PC-3 (cell line): ENCODE results near the gene NPAS2. TPM values are rescaled to one million over a fixed set of nuclear protein-coding genes. Genes with fewer than 3 reads are reported as not detected.

ENCODE experiments used
- ATAC-seq: fragments of 200-7000 bp; cut with Tn5 transposase; 2 replicates; pipeline ENCODE4 v1.9.1; 2020; ENCODE audit warnings: mild to moderate bottlenecking, moderate library complexity
- BruUV-seq: library from RNA; stranded (reverse); fragments of 400-500 nt; replicated peaks from 2 replicates; lab custom pipeline; 2021; lab: Mats Ljungman, UMichigan
- CTCF ChIA-PET: fragments of 300-600 bp; sonication (Branson Sonifier 250); formaldehyde crosslinking; loops from one replicate; lab custom pipeline; 2022; ENCODE audit warnings: antibody characterized with exemption; lab: Charles Lee
- POLR2A ChIA-PET: fragments of 300-600 bp; sonication (Branson Sonifier 250); formaldehyde crosslinking; loops from one replicate; lab custom pipeline; 2022; ENCODE audit warnings: antibody characterized with exemption; ENCODE audit not compliant: unreplicated experiment; lab: Charles Lee
- DNase-seq: peaks from one replicate; pipeline ENCODE4 v3.0.0-alpha.2; 2015
- H2AFZ ChIP-seq: fragments of 300-600 bp; sonication (generic); 2 replicates; pipeline ENCODE4 v1.6.0; 2016; ENCODE audit warnings: antibody characterized with exemption, low read length
- H3F3A ChIP-seq: fragments of 300-600 bp; sonication (generic); one replicate; pipeline ENCODE4 v1.6.0; 2017; ENCODE audit warnings: antibody characterized with exemption, low read length, control low read depth, mild to moderate bottlenecking; ENCODE audit not compliant: unreplicated experiment
- H3K27ac ChIP-seq: fragments of 300-600 bp; sonication (generic); 2 replicates; pipeline ENCODE4 v1.5.1; 2016; ENCODE audit warnings: mild to moderate bottlenecking, low read length
- H3K27me3 ChIP-seq: fragments of 300-600 bp; sonication (generic); 2 replicates; pipeline ENCODE4 v1.6.1; 2016; ENCODE audit warnings: low read length, mixed read lengths
- H3K36me3 ChIP-seq: fragments of 300-600 bp; sonication (generic); 2 replicates; pipeline ENCODE4 v1.6.1; 2016; ENCODE audit warnings: low read depth, mixed run types, low read length, mixed read lengths
- H3K4me1 ChIP-seq: fragments of 300-600 bp; sonication (generic); 2 replicates; pipeline ENCODE4 v1.5.1; 2016; ENCODE audit warnings: low read length; ENCODE audit not compliant: insufficient read depth
- H3K4me2 ChIP-seq: fragments of 300-600 bp; sonication (generic); 2 replicates; pipeline ENCODE4 v1.6.0; 2016; ENCODE audit warnings: low read length
- H3K4me3 ChIP-seq: fragments of 300-600 bp; sonication (generic); 2 replicates; pipeline ENCODE4 v1.5.1; 2016; ENCODE audit warnings: mild to moderate bottlenecking, low read length, mixed read lengths
- H3K79me2 ChIP-seq: fragments of 300-600 bp; sonication (generic); 2 replicates; pipeline ENCODE4 v1.6.1; 2017; ENCODE audit warnings: low read length, mixed read lengths
- H3K9ac ChIP-seq: fragments of 300-600 bp; sonication (generic); 2 replicates; pipeline ENCODE4 v1.6.0; 2016; ENCODE audit warnings: mild to moderate bottlenecking, low read length
- H3K9me2 ChIP-seq: fragments of 300-600 bp; sonication (generic); replicated peaks from 2 replicates; pipeline ENCODE4 v1.6.1; 2016; ENCODE audit warnings: mixed run types, low read length, mixed read lengths
- H3K9me3 ChIP-seq: fragments of 300-600 bp; sonication (generic); 2 replicates; pipeline ENCODE4 v1.6.1; 2016; ENCODE audit warnings: low read length, mixed read lengths
- H4K20me1 ChIP-seq: fragments of 300-600 bp; sonication (generic); 2 replicates; pipeline ENCODE4 v1.6.1; 2016; ENCODE audit warnings: low read length, mixed read lengths
- CTCF ChIP-seq: fragments of 300-600 bp; sonication (generic); conservative IDR thresholded peaks from 2 replicates; pipeline ENCODE4 v1.5.1; 2017; ENCODE audit warnings: antibody characterized with exemption, low read depth, mild to moderate bottlenecking, low read length
- EZH2 ChIP-seq: fragments of 300-600 bp; sonication (generic); IDR thresholded peaks from one replicate; pipeline ENCODE4 v1.6.1; 2017; ENCODE audit warnings: antibody characterized with exemption, mild to moderate bottlenecking, low read length; ENCODE audit not compliant: unreplicated experiment
- EZH2phosphoT487 ChIP-seq: fragments of 300-600 bp; sonication (generic); IDR thresholded peaks from 2 replicates; pipeline ENCODE4 v1.6.1; 2018; ENCODE audit warnings: mild to moderate bottlenecking, antibody characterized with exemption, low read length, borderline replicate concordance
- intact Hi-C: fragments of 100-400 bp; cut with micrococcal nuclease; formaldehyde crosslinking; loops from 2 replicates; pipeline ENCODE4 v1.9.0; 2023
- total RNA-seq: library from RNA; depleted of rRNA; stranded (reverse); fragments of >200 nt; gene quantifications from 2 replicates; pipeline ENCODE4 v1.2.3, GENCODE V29; 2014

NPAS2 gene
- total RNA-seq, 1 experiment from 2014 or later: 55.4 TPM

GRCh38 chr2:100824842-100825241 lies 4.9 kb downstream of the NPAS2 start:
- Histone ChIP-seq H3K36me3 (peaks cover 19% of the 10 kb centered on the region; the same call in 1 of the 2 replicates), H2AFZ (no peak overlapping the region), H3K4me3 (no peak overlapping the region), H3F3A (no peaks in the 10 kb centered on the region), H3K4me2 (no peak overlapping the region; the same call in 1 of the 2 replicates), H3K9ac (no peak overlapping the region), H4K20me1 (peaks cover 73% of the 10 kb centered on the region), H3K27ac (no peak overlapping the region), H3K9me3 (no peaks in the 10 kb centered on the region), H3K4me1 (peaks cover 29% of the 10 kb centered on the region), H3K79me2 (peaks cover 97% of the 10 kb centered on the region), H3K27me3 (no peaks in the 10 kb centered on the region), H3K9me2 (no peaks in the 10 kb centered on the region)
- intact Hi-C loops: no loop called here
- CTCF ChIA-PET: no interaction called here
- no TSS peak for BruUV-seq
- ATAC-seq (no peak), DNase-seq (no peak)
- no peak for TF ChIP-seq EZH2
- no peak for TF ChIP-seq CTCF
- TF ChIP-seq EZH2phosphoT487: no peak
- POLR2A ChIA-PET: no interaction called here

- Histone ChIP-seq H3K79me2 (peaks cover 100% of the 10 kb centered on the region), H3K36me3 (peaks cover 20% of the 10 kb centered on the region; the same call in 1 of the 2 replicates), H3K4me2 (no peak overlapping the region), H3K27ac (no peak overlapping the region), H3F3A (no peaks in the 10 kb centered on the region), H3K27me3 (no peaks in the 10 kb centered on the region), H3K9me3 (no peaks in the 10 kb centered on the region), H3K4me3 (no peak overlapping the region), H2AFZ (no peak overlapping the region), H3K4me1 (peaks cover 29% of the 10 kb centered on the region), H4K20me1 (peaks cover 78% of the 10 kb centered on the region), H3K9ac (no peak overlapping the region), H3K9me2 (no peaks in the 10 kb centered on the region)
- intact Hi-C loops: no loop called here
- DNase-seq (no peak), ATAC-seq (no peak)
- no peak for TF ChIP-seq EZH2
- TF ChIP-seq EZH2phosphoT487: no peak
- no peak for TF ChIP-seq CTCF
- POLR2A ChIA-PET: no interaction called here
- CTCF ChIA-PET: no interaction called here
- no TSS peak for BruUV-seq
Measured at GRCh38 chr2:100826494-100826893, 6.6 kb downstream of the NPAS2 start.

- ATAC-seq (no peak), DNase-seq (no peak)
- CTCF ChIA-PET: no interaction called here
- Histone ChIP-seq H3K27me3 (no peaks in the 10 kb centered on the region), H3K79me2 (peaks cover 99% of the 10 kb centered on the region), H3K27ac (no peak overlapping the region), H3F3A (no peaks in the 10 kb centered on the region), H3K9me3 (no peaks in the 10 kb centered on the region), H2AFZ (no peak overlapping the region), H3K9ac (no peak overlapping the region), H3K9me2 (no peaks in the 10 kb centered on the region), H4K20me1 (peaks cover 79% of the 10 kb centered on the region), H3K4me3 (no peak overlapping the region), H3K4me2 (no peak overlapping the region), H3K4me1 (peaks cover 15% of the 10 kb centered on the region), H3K36me3 (peaks cover 29% of the 10 kb centered on the region)
- BruUV-seq: no TSS peak
- intact Hi-C loops: no loop called here
- TF ChIP-seq CTCF: no peak
- no peak for TF ChIP-seq EZH2
- no peak for TF ChIP-seq EZH2phosphoT487
- POLR2A ChIA-PET: no interaction called here
Measured at GRCh38 chr2:100831158-100831750, 11.3 kb downstream of the NPAS2 start.
